ENCODE measurements around the gene THSD4. TPM values are rescaled to one million over a fixed set of nuclear protein-coding genes. Genes with fewer than 3 reads are reported as not detected.

THSD4 gene
- total RNA-seq, 1 experiment from 2014 or later: 21.7 TPM

DNA sequence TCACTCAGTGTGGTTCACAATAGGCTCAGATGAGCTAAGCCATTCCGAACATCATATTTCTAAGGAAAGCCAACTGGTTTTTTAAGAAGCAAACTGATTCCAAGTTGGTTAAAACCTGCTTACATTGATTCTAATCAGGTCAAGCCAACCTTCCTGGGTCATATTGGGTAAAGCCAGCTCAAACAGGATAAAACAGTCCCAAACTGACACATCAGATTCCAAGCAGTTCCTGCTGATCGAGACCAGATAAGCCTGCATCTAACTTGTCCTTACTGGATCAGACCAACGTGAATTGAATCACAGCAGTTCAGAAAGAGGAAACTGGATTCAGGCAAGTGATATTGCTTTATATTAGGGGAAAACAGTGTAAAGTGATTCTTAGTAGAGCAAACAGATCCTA lies 18.6 kb upstream of the THSD4 start:
- DNase-seq (ENCODE audit: extremely low read depth, low read depth): no peak

DNA sequence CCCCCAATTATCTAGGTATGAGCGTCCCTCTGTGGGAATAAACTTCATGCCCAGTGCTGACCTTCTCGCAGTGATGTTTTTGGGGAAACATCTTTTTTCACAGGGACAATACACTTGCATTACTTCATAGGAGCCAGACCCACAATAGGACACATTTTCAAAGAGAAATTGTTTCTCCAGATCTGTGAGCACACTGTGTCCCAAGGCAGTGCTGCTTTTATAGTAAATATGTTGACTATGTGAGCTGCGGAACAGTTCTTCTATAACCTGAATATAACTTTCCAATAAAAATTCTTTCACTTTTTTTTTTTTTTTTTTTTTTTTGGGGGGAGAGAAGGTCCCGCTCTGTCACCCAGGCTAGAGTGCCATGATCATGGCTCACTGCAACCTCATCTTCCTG lies 17.4 kb upstream of the THSD4 start:
- DNase-seq (ENCODE audit: extremely low read depth, low read depth): no peak

DNA sequence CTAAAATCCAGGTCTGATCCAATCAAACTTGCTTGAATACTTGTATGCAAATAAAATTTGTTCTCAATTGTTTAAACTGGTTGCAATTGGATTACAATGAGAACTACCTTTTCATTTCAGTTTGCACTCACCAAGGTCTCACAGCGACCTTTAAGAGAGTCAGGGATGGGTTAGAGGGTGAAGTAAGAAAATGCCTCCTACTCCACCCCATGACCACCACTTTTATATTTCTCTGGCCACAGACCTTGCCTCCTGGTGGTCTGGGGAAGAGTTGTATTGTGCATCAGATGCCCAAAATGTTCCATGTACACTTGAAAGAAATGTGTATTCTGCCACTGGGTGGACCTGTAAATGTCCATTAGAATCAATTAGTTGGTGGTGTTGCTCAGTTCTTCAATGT lies 16.4 kb upstream of the THSD4 start:
- no peak for DNase-seq (ENCODE audit: extremely low read depth, low read depth)

DNA sequence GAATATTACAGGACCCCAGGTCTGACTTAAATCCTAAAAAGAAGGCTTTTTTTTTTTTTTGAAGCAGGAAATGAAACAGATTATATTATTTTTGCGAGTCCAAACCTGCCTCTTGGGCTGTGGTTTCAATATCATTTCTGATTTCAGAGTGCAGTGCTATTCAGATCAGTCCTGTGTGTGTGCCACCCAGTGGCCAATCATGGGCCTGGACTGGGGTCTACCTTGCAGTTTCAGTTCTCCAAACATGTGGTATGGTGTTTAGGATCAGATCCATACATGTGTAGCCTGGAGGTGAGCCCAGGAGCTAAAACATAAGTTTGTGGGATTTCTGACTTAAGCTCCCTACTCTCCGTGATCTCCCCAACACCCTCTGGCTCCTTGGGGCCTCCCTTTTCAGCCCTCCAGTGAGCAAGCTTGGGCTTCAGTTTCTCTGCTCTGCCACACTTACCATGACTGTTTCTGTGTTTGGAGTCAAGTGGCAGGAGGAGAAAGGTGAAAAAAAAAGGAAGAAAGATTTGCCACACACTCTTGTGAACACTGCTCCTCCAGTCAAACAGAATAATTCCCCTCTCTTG lies 12.1 kb upstream of the THSD4 start:
- DNase-seq (ENCODE audit: extremely low read depth, low read depth): peak; percentile 32

DNA sequence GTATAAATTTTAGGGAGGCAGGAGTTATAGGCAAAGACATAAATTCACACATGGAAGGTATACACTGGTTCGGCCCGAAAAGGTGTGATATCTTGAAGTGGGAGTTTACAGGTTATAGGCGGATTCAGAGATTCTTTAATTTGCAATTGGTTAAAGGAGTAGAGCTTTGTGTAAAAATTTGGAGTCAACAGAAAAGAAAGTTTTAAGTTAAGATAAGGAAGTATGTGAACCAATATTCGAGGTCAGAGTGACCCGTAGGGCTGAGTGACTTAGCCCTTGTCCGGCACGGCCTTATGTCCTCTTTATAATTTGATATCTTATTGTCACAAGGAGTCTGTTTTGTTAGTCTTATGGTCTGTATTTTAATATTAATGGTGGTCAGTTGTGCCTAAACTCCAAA lies 10.6 kb upstream of the THSD4 start:
- DNase-seq (ENCODE audit: extremely low read depth, low read depth): no peak

DNA sequence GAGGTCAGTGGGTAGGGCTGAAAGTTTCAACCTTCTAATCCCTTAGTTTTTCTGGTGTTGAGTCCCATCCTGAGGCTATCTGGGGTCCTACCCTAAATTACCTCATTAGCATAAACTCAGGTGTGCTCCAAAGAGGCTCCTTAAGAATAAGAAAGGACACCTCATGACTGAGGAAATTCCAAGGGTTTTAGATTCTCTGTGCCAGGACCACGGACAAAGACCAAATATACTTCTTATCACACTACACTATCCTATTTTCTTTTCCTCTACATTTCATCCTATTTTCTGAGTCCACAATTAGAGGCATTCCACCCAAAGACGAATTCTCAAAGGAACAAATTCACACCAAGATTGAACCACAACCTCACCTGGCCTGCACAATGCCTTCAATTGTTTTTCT lies 9.8 kb upstream of the THSD4 start:
- no peak for DNase-seq (ENCODE audit: extremely low read depth, low read depth)

DNA sequence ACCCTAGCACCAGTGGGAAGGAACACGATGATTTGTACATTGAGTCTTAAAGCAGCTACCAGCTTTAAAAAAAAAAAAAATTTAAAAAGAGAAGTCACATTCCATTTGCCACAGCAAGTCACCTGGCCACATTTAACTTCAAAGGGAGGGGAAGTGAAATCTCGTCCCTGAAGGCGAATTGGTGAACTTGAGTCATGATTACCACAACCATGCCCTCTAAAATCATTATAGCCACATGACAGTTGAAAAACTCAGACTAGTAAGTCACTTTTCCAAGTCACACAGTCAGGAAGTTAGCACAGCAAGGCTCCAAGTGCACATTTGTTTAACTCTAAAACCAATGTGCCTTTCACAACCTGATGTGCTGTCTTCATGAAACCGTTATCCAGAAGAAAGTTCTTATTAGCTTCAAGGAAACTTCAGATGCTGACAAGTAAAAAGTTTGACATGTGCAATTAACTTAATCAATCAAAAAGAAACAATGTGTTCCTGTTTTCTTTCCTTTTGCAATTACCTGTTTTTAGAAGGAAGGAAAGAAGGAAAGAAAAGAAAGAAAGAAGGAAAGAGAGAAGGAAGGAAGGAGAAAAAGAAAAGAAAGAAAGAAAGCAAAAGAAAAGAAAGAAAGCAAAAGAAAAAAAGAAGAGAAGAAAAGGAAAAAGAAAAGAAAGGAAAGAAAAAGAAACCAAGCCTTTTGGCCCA lies 8.3 kb upstream of the THSD4 start:
- no peak for DNase-seq (ENCODE audit: extremely low read depth, low read depth)

DNA sequence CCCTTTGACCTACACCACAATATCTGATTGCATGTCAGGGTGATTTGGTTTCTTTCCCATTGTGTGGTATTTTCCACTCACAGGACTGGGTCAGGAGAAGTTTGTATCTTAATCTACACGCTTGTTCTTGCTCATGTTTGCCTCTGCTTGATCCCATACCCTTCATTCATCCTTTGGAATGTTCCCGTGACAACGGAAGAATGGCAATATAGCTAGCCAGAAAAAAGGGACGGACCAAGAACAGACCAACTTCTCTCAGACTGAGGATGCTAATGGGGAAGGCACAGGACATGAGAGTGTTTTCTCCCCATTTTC lies 7.8 kb upstream of the THSD4 start:
- no peak for DNase-seq (ENCODE audit: extremely low read depth, low read depth)

DNA sequence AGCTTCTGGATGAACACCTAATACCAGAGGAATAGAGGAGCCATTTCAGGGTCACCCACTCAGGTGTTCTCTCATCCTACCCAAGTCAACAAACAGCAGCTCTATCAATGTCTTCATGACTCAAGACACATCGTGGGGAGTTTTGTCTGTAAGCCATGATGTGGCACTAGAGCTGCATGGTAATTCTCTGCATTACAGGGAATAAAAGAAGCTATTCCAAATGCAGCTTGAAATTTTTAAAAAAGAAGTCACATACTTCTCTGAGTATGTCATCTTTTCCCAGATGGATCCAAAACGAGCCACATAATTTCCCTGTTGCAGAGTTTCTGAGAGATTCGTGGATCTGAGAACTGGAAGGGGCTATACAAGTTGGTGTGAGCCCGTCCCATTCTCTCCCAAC lies 6.1 kb upstream of the THSD4 start:
- no peak for DNase-seq (ENCODE audit: extremely low read depth, low read depth)

DNA sequence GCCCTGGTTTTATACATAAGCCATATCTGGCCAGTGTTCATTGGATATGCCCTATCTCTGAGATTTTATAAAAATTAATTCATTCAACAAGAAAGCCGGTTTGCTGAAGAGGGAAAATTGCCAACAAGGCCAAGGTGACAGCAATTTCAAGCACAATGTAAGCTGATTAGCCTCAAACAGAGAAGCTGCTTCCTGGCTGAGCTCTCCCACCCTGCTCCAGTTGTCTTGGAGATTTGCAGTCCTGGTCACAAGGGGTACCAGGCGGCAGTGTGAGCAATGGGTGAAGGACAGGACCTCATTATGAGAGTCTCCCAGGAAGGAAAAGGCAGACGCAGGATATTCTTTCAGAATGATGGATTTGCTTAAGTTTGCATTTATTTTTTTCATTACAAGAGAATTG lies 5.4 kb upstream of the THSD4 start:
- no peak for DNase-seq (ENCODE audit: extremely low read depth, low read depth)

DNA sequence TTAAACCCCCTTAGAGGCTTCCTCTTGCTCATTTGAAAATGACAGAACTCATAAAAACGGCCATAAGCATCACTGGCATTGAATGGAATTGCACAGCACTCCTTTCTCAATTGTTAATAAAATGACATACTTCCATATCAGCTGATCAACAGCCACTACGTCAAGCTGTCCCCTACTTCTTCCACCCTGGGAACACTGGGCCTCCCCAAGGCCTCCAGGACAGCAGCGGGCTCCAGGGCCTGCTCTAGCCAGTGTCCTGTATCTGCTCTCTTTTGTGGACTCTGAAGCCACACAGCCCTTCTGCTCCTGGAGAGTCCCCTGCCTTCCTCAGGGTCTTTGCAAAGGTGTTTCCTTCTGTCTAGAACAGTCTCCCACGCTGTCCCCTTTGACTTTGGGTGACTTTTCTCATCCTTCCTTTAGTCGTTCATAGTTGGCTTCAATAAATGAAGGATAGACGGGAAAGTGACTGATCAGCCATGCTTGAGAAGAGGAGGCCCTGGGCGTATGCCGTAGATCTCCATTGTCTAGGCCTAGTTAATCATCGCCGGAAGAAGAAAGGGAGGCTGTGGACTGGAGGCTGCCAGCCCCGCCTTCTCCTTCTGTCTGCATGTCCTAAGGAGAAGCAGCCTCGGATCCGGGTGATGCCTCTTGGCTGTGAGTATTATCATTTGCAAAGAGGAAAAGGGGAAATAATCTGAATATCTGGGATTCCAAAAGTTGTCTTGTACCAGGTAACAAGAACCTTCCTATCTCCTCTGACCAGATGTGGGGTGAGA lies 4.7 kb upstream of the THSD4 start:
- no peak for DNase-seq (ENCODE audit: extremely low read depth, low read depth)

DNA sequence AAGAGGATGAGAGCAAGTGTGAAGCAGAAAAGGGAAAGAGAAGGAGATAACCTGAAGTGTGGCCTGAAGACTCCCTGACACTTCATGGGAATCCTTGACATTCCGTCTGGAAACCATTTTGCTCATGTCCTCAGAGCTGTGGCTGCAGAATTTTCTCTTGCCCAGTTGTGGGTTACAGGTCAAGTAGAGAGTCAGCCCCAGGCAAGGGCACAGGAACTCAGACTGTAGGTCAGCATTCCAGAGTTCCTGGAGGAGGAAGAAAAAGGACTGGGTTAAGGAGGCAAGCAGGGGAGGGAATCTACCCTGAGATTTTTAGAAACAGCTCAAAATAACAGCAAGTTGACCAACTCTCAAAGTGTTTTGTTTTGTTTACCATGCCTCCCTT lies 4.1 kb upstream of the THSD4 start:
- DNase-seq (ENCODE audit: extremely low read depth, low read depth): no peak

DNA sequence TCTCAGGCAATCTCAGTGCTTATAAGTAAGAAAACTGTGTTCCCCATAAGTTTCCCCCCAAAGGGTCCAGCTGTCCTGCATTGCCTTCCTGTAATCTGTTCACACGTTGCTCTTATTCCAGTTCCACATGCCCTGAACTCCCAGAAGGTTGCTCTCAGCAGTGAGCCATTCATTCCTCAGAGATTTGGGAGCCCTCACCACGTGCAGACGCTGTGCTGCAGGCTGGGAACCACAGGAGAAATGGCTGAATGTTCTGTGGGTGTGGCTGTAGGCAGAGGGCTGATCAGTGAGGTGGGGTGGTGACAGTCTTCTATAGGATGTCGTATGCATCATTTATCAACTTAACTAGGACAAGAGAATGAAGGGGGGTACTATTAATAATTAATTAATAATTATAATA lies 3.3 kb upstream of the THSD4 start:
- no peak for DNase-seq (ENCODE audit: extremely low read depth, low read depth)

DNA sequence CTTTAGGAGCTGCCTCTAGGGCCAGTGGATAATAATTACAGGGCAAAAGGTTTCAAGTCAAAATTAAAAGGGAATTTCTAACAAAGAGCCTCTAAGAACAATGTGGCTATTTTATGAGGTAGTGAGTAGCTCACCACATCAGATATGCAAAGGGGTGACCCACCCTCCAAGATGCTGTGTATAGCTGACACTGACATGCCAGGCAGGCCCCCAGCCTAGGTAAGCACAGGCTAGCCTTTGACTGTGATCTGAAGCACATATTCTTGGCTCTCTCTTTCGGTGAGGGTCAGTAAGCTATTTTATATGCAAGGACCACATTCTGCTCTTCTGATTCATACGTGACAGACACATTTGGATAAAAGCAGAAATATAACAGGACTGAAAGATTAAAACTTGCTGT lies 2.8 kb upstream of the THSD4 start:
- DNase-seq (ENCODE audit: extremely low read depth, low read depth): no peak

DNA sequence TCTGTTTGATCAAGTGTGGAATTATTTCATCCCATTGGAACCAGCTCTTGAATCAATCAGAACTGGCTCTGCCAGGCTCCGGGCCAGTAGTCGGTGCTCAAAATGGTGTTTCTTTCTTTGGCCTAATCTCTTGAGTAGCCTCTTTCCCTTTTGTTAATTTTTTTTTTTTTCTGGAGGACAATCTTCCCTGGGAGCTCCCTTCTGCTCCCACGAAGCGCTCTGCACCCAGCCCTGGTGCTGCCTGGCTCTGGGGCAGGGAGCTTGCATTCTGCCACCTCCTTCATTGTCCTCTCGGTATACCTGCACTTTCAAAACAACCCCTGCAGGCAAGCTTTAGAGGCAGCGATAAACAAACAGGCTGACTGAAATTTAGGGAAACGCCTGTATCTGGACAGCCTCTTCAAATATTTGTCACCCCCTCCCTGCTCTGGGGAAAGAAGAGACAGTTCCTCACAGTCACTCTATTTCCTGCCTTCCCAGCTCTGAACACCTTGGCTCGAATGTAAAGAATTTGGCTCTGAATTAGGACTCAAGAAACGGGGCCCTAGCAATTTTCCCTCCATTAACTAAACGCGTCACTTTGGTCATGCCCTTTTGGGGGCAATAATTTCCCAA lies 1.1 kb upstream of the THSD4 start:
- no peak for DNase-seq (ENCODE audit: extremely low read depth, low read depth)

DNA sequence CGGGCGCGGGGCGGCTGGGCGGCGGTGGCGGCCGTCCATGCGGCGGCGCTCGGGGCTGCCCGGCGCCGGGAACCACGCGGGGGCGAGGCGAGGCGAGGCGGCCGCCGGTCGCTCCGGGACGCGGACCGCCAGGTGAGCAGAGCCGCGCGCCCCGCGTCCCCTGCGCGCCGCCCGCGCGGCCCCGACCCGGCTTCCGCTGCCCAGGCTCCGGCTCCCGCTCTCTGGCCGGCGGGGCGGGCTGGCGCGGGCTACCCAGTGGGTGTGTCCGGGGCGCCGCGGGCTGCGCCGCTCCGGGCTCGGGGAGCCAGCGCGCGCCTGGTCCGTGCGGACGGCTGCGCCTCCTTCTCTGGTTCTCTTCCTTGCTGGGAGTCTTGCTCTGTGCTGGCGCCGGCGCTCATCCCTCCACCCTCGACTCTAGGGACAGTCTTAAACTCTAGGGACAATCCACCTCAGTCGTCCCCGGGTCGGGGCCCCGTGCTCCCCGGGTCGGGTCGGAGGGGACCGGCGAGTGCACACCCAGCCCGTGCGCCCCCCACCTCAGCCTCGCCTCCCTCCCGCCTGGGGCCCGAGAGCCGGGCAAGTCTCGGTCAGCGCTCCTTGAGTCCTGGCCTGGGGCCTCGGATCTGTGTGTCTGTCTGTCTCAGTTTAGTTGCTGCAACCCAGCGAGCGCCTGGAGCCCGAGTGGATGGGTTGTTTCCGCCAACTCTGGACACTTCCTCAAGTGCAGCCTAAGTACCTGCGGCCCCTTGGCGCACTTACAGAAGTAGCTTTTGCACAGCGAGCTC lies 488 bp downstream of the THSD4 start:
- DNase-seq (ENCODE audit: extremely low read depth, low read depth): peak; percentile 24

DNA sequence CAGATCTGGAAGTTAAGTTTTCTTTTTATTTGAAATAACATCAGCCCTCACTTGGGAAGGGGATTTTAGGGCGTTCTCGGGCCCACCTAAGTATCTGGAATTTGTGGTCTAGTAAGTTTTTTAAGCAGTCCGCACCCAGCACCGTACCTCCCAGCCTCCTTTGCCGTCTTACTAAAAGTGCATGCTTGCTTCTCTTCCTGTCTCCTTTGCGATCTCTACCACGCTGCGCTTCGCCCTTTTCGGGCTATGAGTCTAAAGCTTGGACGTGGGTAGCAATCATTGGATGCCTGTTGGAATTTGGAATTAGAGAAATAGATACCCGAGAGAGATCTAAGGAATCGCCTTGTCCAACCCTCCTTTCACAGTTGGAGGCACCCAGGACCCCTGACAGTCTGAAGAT lies 1.1 kb downstream of the THSD4 start:
- no peak for DNase-seq (ENCODE audit: extremely low read depth, low read depth)

DNA sequence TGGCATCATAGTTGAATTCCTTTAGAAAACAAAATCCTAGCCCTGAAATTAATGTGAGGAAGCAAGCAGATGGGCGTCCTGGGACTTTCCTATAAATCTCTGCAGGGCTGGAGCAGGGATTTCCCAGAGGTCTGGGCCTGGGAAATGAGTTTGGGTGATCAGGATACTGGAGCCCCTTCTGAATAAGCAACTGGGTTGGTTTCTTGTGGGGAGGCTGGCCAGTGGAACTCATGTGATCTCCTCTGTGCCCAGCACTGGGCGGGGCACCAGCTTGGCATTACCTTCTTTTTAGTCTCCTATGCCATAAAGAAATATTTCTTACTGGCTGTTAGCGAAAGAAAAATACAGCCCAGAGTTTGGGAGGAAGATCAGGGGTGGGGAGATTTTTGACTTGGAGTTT lies 1.7 kb downstream of the THSD4 start:
- no peak for DNase-seq (ENCODE audit: extremely low read depth, low read depth)

DNA sequence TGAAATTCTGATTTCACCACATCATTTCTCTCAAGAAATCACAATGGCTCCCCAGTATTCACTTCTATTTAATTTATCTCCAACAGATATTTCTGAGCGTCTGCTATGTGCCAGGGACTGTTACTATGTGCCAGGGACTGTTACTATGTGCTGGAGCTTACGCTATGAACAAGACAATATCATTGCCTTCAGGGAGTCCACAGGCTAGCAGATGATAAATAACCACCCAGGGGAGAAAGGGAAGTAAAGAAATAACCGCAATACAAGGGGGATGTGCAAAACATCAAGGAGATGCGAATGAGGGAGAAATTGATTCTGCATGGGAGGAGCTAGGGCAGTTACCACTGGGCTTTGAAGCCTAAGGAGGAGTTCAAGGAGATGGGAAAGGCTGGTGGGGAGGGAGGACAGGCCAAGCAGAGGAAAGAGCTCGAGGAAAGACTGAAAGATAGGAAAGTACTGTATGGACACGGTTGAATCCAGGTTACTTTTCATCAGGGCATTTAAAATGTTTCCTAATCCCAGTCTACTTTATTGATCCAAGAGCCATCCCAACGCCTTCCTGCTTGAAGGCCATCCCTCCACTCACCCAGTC lies 2.5 kb downstream of the THSD4 start:
- no peak for DNase-seq (ENCODE audit: extremely low read depth, low read depth)

DNA sequence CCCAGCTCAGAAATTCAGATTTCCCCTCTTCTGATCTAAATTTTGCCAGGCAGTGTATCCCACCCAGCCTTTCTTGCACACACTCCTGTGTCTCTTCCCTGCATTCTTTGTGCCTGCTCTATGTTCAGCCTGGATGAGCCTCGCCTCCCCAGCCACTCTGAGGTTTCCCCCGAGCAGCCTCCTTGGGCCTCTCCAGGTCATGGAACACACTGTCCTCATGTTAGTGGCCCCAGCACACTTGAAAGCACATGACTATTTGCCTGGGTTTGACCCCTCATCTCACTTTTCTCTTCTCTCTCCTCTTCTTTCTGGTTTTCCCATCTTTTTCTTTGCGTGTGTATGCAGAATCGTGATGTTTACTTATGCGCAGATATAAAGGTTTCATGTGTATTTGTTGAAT lies 3.1 kb downstream of the THSD4 start:
- no peak for DNase-seq (ENCODE audit: extremely low read depth, low read depth)

Data from NCI-H460 (cell line).